HCT116 (cell line): ENCODE measurements around the gene C10orf90. TPM values are rescaled to one million over a fixed set of nuclear protein-coding genes. Genes with fewer than 3 reads are reported as not detected.

Experiments used
- total RNA-seq: library from RNA; stranded (reverse); gene quantifications from one replicate; pipeline ENCODE4 v1.2.1, GENCODE V29; 2021; ENCODE audit not compliant: unreplicated experiment

C10orf90 gene
- total RNA-seq, 1 experiment from 2014 or later = not detected

Other genes with a start within 250 kb of the C10orf90 start
- gene DOCK1, start 234.7 kb upstream of the C10orf90 start, total RNA-seq = 46.5 TPM